ENCODE data around the gene FAM20C.
"Not testable (repeated sequence)": the region's sequence is repeated elsewhere in the genome, so short reads cannot be mapped to it uniquely, and the experiment has no call there.

The FAM20C gene

GRCh38 chr7:296373-296945, 104.1 kb downstream of the FAM20C start:
- no peak for DNase-seq

- not testable (repeated sequence) for DNase-seq
Measured at GRCh38 chr7:297141-297540, 104.8 kb downstream of the FAM20C start.

GRCh38 chr7:297611-298374, 105.4 kb downstream of the FAM20C start:
- DNase-seq = no peak

DNA sequence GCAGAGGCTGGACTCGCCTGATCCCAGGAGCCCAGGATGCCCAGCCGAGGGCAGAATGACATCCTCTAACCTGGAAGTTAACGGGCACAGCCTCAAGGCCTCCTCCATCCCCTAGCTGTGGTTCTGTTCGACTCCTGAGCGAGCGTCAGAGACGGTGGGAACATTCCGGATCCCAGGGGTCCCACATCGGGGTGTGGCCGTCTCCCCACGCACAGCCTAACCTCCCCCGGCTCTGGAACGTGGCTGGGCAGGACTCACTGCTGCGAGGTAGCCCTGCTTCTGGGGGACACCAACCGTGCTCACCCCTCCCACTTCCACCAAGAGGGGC, 106.0 kb downstream of the FAM20C start:
- DNase-seq = no peak

GRCh38 chr7:298743-299142, 106.4 kb downstream of the FAM20C start:
- no peak for DNase-seq

- no peak for DNase-seq
Measured at GRCh38 chr7:299169-299568, 106.8 kb downstream of the FAM20C start.

DNA sequence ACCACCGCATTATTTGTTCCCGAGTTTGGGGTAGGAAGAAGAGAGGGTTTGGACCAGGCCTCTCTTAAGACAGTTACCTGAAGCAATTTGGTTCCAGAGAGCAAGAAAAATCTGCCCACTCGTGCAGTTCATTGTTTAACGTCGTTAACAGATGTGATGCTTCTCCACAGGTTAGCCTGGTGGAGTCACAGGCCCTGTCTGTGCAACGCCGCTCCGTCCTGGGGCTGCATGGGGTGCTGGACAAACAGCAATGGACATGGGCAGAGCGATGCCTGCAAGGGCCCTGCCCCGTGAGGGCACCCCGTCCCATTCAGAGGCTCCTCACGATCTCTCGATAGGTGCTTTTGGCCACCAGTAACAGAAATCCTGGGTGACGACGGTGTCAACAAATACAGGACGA, 107.3 kb downstream of the FAM20C start:
- no peak for DNase-seq

- no peak for DNase-seq
Measured at GRCh38 chr7:300048-300447, 107.7 kb downstream of the FAM20C start.

GRCh38 chr7:300546-301290, 108.3 kb downstream of the FAM20C start:
- DNase-seq = no peak

GRCh38 chr7:301291-302053, 109.1 kb downstream of the FAM20C start:
- DNase-seq = no peak

DNA sequence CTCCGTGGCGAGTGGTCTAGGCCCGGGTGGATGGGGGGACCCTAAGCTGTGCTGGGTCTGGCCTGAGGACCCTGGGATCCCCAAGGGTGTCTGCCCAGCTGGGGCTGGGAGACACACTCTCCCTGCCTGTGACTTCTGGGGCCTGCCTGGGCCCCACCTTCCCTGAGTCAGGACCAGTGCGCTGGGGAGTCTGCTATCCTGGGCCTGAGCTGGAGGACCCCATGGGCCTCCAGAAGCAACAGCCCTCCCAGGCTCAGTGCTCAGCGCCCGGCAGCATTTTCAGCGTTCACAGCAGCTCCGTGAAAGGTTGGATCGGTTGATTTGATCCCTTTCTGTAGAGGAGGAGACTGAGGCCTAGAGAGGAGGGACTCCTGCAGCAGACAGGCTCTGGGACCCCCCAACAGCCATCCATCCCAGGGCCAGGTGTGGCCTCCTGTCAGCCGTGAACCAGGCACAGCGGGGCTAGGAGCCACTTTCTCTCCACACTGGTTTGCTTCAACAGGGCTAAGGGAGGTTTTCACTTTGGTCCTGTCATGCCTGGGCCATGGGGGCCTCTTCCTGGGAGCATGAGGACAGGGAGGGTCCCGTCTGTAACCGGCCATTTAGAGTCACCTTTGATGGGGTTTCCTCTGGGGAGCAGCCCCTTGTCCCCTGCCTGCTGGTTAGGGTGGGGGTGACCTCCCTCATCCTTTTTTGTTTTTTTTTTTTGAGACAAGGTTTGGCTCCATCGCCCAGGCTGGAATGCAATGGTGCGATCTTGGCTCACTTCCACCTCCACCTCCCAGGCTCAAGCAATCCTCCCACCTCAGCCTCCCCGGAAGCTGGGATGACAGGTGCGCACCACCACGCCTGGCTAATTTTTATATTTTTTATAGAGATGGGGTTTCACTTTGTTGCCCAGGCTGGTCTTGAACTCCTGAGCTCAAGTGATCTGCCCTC, 110.0 kb downstream of the FAM20C start:
- DNase-seq = no peak

DNA sequence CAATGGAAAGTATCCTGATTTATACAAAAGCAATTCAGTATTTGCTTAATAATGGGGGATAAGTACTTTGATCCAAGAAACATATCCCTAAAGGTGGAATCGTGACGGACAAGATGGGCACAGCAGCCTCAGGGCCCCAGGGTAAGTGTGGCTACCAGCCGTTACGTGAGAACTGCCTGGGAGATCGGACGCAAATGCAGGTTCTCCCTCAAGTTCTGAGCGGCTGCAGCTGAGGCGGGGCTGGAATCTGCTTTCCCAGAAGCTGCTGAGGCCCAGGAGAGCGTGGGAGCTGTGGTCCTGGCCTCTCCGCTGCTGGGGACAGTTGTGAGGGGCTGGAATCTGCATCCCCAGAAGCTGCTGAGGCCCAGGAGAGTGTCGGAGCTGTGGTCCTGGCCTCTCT, 111.1 kb downstream of the FAM20C start:
- DNase-seq = no peak

- DNase-seq = no peak
Measured at GRCh38 chr7:303884-304573, 111.7 kb downstream of the FAM20C start.

DNA sequence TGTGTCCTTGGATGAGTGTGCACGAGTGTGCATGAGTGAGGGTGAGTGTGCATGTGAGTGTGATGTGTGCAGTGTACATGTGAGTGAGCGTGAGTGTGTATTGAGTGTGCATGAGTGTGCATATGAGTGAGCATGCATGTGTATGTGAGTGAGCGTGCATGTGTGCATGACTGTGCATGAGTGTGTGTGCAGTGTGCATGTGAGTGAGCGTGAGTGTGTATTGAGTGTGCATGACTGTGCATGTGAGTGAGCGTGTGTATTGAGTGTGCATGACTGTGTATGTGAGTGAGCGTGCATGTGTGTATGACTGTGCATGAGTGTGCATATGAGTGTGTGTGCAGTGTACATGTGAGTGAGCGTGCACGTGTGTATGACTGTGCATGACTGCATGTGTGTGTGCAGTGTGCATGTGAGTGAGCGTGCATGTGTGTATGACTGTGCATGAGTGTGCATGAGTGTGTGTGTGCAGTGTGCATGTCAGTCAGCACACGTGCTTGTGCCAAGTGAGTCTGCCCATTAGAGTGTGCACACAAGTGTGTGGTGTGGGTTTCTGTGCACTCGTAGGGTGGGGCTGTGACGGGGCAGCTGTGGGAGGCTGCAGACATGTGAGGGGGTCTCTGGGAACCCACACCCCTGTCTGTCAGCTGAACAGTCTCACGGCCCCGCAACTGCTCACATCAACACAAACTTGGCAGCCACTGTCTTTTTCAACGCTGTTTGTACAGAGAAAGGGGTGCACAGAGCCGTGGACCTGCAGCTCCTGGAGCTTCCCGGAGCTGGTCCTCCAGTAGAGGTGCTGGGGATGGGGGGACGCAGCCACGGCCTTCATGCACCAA, 112.4 kb downstream of the FAM20C start:
- DNase-seq = no peak

DNA sequence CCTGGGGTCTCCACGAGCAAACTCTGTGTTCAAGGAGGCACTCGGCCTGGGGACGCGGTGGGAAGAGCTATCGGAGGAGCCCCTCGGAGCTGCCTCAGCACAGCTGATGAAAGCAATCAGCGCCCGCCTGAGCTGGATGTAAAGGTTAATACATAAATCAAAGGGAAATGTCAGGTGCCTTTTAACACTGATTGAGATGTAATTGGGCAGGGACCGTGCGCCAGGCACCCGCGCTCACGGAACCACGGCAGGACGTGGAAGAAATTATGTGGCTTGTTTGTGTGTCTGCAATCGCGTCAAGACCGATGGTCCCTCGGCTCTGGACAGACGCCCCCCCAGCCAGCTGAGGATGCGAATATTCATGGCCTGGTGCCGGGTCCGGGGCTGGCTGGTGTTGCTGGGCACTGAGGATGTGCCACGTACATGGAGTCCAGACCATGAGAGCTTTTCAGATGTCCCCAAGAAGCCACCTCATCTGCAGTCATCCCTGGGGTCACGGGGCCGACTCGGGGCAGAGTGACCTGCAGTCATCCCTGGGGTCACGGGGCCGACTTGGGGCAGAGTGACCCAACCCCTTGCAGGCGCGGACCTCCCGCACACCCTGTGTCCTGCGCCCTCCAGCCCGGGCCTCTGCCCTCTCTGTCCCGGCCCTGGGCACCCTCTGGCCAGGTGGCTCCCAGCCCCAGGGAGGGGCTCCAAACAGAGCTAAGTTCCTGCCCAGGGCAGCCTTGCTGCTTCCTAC, 113.2 kb downstream of the FAM20C start:
- no peak for DNase-seq

DNA sequence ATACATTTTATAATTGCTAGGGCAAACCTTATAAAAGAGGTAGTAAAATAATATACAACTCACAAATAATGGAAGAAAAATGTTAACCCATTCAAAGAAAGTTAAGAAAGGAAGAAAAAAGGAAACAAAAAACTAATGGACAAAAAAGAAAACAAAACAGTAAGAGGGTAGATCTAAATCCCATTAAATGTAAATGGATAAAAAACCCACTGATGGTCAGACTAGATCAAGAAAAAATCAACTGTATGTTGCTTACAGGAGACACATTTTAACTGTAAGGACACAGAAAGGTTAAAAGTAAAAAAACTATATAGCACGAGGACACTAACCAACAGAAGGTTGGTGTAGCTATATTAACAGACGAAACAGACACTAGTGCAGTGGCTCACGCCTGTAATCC, 115.6 kb downstream of the FAM20C start:
- no peak for DNase-seq

- no peak for DNase-seq
Measured at GRCh38 chr7:309586-310228, 117.3 kb downstream of the FAM20C start.

Measured in midbrain (tissue), 1 donor.